ENCODE results near the gene SMC4.

The SMC4 gene

DNA sequence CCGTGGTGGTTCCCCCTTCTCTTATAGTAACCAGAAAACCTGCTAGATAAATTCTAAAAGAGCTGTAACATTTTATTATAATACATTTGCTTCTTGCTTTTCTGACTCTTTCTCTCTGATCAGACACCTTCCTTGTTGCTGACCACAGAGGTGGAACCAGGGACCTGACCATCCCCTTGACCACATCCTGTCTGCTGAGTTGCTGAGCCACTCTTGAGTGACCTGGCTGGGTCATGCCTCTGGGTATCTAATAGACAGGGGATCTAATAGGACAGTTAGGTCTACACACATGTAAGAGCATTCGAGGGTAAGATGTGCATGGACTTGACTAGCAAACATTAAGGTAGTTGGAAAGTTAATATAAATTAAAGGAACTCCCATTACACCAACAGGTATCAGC lies 72.9 kb downstream of the SMC4 start:
- H3K4me3 ChIP-seq (ENCODE audit: low read depth, low read length) = no peak overlapping the region
- TF ChIP-seq, protein P1, sequence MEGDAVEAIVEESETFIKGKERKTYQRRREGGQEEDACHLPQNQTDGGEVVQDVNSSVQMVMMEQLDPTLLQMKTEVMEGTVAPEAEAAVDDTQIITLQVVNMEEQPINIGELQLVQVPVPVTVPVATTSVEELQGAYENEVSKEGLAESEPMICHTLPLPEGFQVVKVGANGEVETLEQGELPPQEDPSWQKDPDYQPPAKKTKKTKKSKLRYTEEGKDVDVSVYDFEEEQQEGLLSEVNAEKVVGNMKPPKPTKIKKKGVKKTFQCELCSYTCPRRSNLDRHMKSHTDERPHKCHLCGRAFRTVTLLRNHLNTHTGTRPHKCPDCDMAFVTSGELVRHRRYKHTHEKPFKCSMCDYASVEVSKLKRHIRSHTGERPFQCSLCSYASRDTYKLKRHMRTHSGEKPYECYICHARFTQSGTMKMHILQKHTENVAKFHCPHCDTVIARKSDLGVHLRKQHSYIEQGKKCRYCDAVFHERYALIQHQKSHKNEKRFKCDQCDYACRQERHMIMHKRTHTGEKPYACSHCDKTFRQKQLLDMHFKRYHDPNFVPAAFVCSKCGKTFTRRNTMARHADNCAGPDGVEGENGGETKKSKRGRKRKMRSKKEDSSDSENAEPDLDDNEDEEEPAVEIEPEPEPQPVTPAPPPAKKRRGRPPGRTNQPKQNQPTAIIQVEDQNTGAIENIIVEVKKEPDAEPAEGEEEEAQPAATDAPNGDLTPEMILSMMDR (IDR thresholded peaks at IDR 0.05; ENCODE audit: low read depth, low read length) = no peak
- no peaks in the 10 kb centered on the region for H3K27me3 ChIP-seq
- no peaks in the 10 kb centered on the region for H3K4me1 ChIP-seq
- no peaks in the 10 kb centered on the region for H3K36me3 ChIP-seq
- no peak for DNase-seq
- H3K9me3 ChIP-seq = peaks cover 2% of the 10 kb centered on the region

DNA sequence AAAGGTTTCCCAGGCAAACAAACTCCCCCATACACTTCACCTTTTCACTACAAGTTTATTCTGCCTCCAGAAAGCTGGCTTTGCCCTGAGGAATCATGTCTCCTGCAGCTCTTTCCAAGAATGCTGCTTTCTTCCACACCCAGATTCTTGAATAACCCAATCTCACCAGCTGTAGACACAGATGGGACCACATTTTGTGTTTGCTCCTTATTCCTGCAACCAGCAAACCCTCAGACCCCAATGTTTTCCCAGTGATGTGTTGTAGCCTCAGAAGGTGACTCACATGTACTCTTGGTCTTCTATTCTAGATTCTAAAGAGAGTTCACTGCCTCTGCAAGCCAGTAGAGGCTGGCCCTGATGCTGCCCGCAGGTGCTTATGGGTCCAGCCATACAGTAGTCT lies 73.8 kb downstream of the SMC4 start:
- TF ChIP-seq, protein P1 (IDR thresholded peaks at IDR 0.05; ENCODE audit: low read depth, low read length) = no peak
- Histone ChIP-seq H3K4me1 (no peaks in the 10 kb centered on the region), H3K27me3 (no peaks in the 10 kb centered on the region), H3K4me3 (ENCODE audit: low read depth, low read length) (no peak overlapping the region), H3K36me3 (no peaks in the 10 kb centered on the region), H3K9me3 (peaks cover 2% of the 10 kb centered on the region)
- DNase-seq = no peak

DNA sequence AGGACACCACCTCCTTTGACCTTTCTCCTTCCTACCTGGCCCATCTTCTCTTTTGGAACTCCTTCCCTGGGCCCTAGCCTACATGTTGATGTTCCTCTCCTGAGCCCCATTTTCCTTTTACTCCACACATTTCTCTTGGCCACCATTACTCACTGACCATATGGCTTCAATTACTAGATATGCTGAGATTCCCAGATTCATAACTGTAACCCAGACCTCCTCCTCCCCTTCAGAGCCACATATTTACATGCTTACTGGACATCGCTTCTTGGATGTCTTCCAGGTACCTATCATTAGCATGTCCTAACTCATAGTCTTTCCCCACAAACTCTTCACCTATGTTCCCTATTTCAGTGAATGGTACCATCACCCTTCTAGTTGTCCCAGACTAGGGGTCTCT lies 74.5 kb downstream of the SMC4 start:
- TF ChIP-seq, protein P1 (IDR thresholded peaks at IDR 0.05; ENCODE audit: low read depth, low read length) = no peak
- no peak overlapping the region for H3K4me3 ChIP-seq (ENCODE audit: low read depth, low read length)
- no peaks in the 10 kb centered on the region for H3K4me1 ChIP-seq
- peaks cover 2% of the 10 kb centered on the region for H3K9me3 ChIP-seq
- H3K36me3 ChIP-seq = no peaks in the 10 kb centered on the region
- DNase-seq = no peak
- no peaks in the 10 kb centered on the region for H3K27me3 ChIP-seq

DNA sequence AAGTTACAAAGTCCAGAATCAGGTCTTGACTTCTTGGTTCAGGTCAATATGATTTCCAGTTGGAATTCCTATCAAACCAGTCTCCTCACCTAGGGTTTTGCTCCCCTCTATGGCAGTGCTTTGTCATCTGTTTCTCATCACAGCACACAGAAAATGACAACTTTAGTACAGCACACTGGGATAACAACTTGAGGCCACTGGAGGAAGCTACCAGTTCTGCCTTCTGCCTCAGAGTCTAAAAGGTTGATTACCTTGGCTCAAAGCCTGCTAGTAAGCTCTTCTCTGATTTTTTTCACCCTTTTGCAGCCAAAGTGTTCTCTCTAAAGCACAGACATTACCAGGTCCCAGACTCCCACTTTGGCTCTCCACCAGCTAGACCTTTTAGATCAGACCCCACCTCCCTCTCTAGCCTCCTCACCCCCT lies 75.0 kb downstream of the SMC4 start:
- H3K9me3 ChIP-seq = peaks cover 2% of the 10 kb centered on the region
- DNase-seq = no peak
- no peaks in the 10 kb centered on the region for H3K36me3 ChIP-seq
- TF ChIP-seq, protein P1 (IDR thresholded peaks at IDR 0.05; ENCODE audit: low read depth, low read length) = no peak
- no peaks in the 10 kb centered on the region for H3K27me3 ChIP-seq
- H3K4me1 ChIP-seq = no peaks in the 10 kb centered on the region
- H3K4me3 ChIP-seq (ENCODE audit: low read depth, low read length) = no peak overlapping the region

DNA sequence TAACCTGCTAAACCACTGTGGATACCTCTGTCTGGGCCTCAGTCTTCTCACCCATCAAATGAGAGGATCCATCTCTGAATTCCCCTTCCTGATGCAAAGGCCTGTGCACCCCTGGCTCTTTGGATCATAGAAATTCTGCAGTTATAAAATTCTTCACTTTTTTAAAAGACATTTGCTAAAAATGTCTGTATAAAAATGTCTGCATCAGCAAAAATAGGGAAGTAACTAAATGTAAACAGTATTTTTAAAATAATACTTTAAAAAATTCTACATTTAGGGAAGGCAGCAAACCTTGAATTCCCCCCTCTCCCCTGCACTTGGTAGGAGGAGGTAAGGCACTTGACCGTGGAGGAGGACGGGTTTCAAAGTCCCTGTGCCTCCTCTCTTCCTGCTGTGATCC lies 75.7 kb downstream of the SMC4 start:
- DNase-seq = no peak
- Histone ChIP-seq H3K4me3 (ENCODE audit: low read depth, low read length) (no peak overlapping the region), H3K36me3 (no peaks in the 10 kb centered on the region), H3K4me1 (no peaks in the 10 kb centered on the region), H3K9me3 (peaks cover 2% of the 10 kb centered on the region), H3K27me3 (no peaks in the 10 kb centered on the region)
- TF ChIP-seq, protein P1 (IDR thresholded peaks at IDR 0.05; ENCODE audit: low read depth, low read length) = no peak

DNA sequence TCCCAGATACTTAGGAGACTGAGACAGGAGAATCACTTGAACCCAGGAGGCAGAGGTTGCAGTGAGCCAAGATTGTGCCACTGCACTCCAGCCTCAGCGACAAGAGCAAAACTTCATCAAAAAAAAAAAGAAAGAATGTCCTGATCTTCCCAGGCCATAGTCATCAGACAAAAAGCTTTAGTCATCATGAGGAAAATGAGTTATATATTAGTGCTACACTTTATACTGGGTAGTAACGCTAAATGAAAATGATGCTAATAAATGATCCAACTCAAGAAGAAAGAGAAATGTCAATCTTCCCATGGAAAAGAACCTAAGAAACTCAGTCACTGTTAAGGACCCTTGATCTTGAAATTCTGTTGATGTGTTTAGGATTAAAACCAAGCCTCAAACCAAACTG lies 76.4 kb downstream of the SMC4 start:
- H3K9me3 ChIP-seq = peaks cover under 1% of the 10 kb centered on the region
- no peak overlapping the region for H3K4me3 ChIP-seq (ENCODE audit: low read depth, low read length)
- DNase-seq = no peak
- H3K4me1 ChIP-seq = no peaks in the 10 kb centered on the region
- TF ChIP-seq, protein P1 (IDR thresholded peaks at IDR 0.05; ENCODE audit: low read depth, low read length) = no peak
- no peaks in the 10 kb centered on the region for H3K36me3 ChIP-seq
- no peaks in the 10 kb centered on the region for H3K27me3 ChIP-seq

All from BE2C (cell line).